NCI-H226 (cell line): ENCODE measurements around the gene FKBP15.
"Not testable (repeated sequence)": the region's sequence is repeated elsewhere in the genome, so short reads cannot be mapped to it uniquely, and the experiment has no call there.

Source experiments
- DNase-seq: peaks from one replicate; pipeline ENCODE4 v3.0.0-alpha.2; 2015

The FKBP15 gene

DNA sequence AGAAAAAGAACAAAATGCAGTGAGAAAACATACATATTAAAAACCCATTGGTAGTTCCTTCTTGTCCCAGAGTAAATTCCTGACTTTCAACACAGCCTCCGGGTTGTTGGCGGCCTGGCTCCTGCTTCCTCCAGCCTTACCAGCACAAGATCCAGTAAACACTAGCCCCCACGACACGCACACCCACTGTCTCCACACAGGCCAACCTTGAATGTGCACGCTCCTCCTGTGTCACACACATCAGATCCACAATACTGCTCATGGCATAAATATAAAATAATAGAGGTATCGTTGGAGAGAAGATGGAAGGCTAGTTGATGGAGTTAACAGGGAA is 72.7 kb downstream of the FKBP15 start:
- DNase-seq: no peak

DNA sequence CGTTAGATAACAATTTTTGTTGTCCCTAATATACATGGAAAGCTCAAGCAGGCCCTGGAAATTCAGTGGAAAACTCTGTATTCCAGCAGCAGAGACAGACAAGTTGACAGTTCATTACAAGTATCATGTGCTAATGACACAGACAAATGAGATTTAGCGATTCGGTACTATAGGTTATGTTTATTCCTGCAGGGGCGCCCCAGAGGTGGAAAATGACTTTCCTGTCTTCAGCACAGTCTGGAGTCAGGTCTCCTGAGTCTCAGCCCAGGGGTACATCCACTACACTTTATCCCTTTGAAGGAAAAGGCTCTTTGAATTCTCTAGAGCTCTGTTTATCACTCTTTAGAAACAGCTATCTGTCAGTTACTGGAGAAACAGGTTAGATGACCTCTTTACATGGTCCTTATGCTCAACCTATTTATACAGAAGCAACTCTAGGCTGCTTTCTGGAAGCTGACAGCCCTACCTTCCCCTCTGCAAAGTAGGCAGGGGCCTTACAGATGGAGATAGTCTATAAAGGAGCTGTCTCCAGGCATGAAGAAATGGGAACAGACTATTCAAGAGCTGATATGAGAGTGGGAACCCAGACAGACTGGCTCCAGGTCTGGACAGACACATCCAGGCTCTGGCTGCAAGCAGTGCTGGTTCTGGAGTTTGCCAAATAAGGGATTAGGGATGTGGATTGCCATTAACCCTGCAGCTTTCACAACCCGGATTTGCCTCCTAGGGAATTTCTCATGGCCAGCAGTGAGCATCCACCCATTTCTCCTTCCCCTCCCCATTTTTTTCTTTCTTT is 77.4 kb downstream of the FKBP15 start:
- no peak for DNase-seq

DNA sequence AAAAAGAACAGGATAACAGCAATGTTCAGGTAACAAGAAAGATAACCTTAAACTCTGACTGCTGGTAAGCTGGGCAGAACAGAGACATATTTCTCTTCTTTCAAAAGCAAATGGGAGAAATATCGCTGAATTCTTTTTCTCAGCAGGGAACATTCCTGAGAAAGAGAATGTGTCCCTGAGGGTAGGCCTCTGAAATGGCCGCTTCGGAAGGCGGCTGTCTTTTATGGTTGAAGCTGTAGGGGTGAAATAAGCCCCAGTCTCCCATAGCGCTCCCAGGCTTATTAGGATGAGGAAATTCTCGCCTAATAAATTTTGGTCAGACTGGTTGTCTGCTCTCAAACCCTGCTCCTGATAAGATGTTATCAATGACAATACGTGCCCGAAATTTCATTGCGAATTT is 80.2 kb downstream of the FKBP15 start:
- not testable (repeated sequence) for DNase-seq

DNA sequence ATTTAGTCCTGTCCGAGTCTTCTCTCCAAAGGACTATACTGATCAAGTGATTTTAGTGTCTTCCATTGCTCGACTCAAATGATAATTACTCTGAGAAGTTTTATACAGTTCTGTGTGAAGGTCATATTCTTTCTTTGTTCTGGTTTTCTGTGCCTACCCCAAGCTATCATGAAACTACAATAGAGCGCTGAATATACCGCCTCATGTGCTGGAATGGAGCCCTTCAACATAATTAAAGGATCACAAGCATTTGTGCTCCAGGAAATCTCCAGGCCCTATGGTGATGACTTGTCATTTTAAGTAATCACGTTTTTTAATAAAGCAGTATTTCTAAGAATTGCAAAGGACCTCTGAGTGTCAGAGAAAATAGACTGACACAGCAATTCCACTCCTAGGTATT is 81.1 kb downstream of the FKBP15 start:
- DNase-seq: no peak

DNA sequence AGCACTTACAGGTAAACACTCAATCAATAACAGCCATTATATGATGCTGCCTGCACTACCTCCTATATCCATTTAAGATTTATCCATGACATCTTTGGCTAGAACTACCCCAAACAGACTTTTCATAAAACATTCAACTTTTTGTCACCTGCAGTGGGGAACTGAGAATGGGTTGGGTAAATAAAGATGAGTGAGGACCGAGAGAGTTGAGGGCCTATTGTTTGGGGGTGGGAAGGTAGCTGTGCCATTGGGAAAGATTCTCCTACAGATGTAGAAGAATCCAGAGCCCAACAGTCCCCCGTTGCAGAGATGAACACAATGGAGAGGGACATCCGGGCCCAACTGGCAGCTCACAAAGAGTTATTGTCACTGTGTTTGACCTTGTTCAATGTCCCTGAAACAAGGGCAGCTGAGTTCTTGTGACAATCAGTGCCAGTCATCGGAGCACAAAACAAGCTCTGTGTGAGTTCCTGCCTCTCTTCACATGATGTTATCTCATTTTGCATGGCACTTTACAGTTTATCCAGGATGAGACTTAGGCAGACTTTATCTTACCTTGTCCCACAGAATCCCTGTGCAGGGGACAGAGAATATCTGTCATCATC is 81.8 kb downstream of the FKBP15 start:
- DNase-seq: no peak

DNA sequence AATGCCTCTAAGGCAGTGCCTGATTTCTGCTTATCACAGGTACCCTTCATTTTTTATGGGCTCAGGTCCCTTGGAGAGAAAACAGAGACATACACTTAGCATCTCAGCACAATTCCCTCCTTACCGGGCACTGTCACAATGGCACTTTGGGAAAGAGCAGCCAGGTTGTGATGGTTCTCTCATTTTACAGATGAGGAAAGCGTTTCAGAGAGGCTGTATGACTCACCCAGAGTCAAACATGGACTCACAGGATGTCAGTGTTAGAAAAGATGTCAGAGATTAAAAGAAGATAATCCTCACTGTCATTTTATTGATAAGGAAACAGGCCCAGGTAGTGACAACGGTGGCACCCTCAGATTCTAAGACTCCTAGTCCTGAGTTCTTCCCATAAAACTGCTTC is 82.3 kb downstream of the FKBP15 start:
- no peak for DNase-seq

DNA sequence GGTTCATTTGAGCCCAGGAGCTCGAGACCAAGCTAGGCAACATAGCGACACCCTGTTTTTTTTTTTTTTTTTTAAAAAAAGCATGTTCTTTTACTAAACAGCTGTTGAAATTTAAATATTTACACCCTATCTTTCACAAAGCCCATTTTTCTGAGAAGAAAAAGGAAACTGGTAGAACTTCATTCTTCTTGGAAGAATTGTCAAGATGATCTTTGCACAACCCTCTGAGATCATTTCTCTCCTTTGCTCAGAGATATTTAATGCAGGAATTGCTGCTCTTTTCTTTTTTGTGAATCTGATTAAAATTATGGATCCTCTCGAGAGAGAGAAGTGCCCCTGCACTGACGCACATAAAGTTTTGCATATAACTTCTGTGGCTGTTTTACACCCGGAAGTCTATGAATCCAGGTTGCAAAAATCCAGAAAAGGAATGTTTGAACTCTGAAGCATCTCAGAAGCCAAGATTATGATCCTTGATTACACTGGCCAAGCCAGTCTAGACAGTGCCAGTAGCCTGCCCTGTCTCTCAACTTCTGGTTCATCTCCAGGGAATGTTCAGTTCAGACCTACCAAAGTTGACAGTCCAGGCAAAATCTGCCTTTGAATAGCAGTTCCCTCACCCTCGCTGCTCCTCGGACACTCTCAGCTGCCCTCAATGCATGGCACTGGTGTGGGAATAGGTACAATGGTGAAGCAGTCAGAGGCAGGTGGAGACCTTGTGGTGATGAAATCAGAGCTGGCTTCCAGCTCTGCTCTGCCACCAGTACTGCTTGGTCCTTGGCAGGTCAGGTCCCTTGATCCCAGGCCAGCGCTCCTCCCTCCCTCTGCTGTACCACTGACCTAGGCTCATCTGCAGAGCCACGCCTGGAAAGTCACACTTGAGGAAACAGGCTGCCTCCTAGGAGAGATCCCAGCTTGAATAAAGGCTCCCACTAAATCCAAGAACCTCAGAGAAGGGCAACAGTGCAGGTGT is 83.6 kb downstream of the FKBP15 start:
- no peak for DNase-seq

DNA sequence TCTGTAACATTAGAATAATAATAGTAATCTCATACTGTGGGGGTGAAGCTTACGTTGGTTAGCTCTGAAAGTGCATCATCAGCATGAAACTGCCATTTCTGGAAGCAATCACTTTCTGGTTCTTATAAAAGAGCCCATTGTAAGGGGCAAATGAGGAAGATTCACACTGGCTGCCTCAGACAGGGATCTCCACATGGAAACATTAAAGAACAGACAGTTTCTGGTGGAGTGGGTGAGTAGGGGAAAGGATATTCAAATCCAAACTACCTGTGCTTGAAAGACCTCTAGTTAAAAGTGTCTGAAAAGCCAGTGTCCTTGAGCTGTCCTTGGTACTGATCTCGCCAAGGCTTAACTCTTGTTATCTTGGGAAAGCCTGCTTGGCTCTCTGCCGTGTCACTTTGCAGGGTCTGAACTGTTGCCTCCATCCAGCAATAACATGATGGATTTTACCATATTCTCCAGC is 89.4 kb downstream of the FKBP15 start:
- peak; percentile 9 for DNase-seq

DNA sequence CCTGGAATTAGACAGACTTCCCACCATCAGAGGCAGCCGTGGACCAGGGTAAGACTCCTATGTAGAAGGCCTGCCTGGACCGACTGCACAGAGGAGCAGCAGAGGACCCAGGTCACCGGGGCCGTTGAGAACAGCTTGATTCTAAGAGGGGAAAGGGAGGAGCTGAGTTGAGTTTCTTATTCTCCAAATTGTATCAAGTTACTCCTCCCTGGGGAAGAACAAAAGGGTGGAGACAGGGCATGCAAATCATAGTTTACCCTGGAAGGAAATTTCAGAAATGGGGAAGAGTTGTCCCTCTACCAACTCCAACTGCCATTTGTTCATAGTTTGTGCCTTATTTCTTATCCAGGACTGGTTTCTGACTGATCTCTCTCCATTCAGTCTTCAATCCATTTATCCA is 91.2 kb downstream of the FKBP15 start:
- no peak for DNase-seq

DNA sequence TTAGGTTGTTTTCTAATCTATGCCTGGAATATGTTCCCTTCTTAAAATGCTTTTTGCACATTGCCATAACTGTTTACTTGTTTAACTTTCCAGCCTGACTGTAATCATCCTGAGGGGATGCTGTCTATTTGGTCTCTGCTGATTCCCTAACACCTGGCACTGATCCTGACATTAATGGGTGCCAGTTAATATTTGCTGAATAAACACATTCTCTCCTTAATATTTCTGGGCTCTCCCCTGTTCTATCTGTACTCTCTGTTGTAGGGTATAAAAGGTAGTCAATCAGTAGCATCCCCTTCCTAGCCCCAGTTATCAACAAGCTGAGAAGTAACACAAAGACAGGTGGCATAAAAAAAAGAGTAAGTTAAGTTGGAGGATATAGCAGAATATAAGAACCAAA is 91.6 kb downstream of the FKBP15 start:
- no peak for DNase-seq

DNA sequence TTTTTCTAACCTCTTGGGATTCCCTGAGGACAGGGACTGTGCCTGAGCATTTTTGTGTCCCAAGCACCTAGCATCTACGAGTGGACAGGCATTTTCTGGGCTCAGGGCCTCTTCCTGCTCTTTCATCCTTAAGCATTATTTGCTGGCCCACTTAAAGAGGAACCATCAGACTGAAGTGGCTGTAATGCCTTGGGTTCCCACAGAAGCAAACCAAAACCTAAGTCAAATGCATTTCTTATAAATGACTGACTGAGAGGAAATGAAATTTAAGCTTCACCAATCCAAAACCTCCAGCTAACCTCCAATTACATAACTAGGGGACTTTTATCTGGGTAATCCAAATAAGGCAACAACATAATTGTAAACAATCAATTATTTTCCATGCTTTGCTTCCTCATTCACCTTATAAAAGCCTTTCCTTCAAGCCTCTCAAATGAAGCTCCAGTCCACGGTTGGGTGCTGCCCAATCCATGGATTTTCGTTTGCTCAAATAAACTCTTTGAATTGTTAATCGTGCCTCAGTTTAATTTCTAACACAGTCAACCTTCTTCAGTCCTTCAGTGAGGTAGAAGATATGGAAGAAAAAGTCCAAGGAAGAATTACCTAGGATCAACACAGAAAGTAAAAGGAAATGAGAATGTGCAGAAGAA is 95.6 kb downstream of the FKBP15 start:
- DNase-seq: no peak

DNA sequence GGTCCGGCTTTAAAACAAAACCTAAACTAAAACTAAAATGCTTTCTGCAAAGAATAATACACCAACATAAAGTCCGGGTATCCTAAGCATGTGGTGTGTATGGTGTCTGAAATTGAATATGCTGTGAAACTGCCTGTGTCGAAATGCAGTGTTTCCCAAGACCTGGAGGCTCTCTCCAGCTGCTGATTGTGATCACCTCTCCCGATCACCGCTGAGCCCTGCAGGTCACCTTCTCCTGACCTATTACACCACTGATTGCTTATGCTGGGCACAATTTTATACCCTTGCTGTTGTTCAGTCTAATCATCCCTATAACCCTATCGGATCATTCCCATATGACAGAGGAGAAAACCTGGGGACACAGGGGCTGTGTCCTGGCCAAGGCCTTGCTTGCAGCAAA is 102.2 kb downstream of the FKBP15 start:
- DNase-seq: not testable (repeated sequence)
